CD4-positive, alpha-beta memory T cell (primary cell): ENCODE results near the gene BOC. TPM values are rescaled to one million over a fixed set of nuclear protein-coding genes. Genes with fewer than 3 reads are reported as not detected.

Experiments used
- CTCF ChIA-PET: fragments of 350-600 bp; sonication (Branson Sonifier 250); formaldehyde crosslinking; loops from one replicate; lab custom pipeline; 2021; ENCODE audit warnings: inconsistent platforms; ENCODE audit not compliant: partially characterized antibody; lab: Charles Lee
- POLR2A ChIA-PET: fragments of 350-600 bp; sonication (Branson Sonifier 250); formaldehyde crosslinking; loops from one replicate; lab custom pipeline; 2021; ENCODE audit not compliant: partially characterized antibody; lab: Charles Lee
- DNase-seq, 5 donors: peaks; one replicate each; pipeline versions ENCODE4 v3.0.0 to v3.0.0-alpha.2; 2020 to 2022; ENCODE audit warnings: mixed read lengths in 1 of 5
- H3K27ac ChIP-seq: one replicate; pipeline ENCODE4 v1.7.0; 2013; ENCODE audit warnings: low read depth, low read length
- H3K27me3 ChIP-seq: 2 replicates; pipeline ENCODE4 v1.7.0; 2013; ENCODE audit warnings: mild to moderate bottlenecking, low read length, moderate library complexity; ENCODE audit not compliant: insufficient read depth
- H3K36me3 ChIP-seq: 2 replicates; pipeline ENCODE4 v1.7.0; 2013; ENCODE audit warnings: mild to moderate bottlenecking, low read length, moderate library complexity; ENCODE audit not compliant: insufficient read depth
- H3K4me1 ChIP-seq: 2 replicates; pipeline ENCODE4 v1.7.0; 2013; ENCODE audit warnings: mild to moderate bottlenecking, low read length, moderate library complexity; ENCODE audit not compliant: insufficient read depth
- H3K4me3 ChIP-seq, 2 donors: one replicate each; pipeline ENCODE4 v1.7.0; 2013; ENCODE audit warnings: low read length in 2 of 2, mild to moderate bottlenecking in 1 of 2
- H3K9me3 ChIP-seq, 2 donors: one replicate each; pipeline ENCODE4 v1.7.0; 2013; ENCODE audit warnings: low read length in 2 of 2, control low read depth in 1 of 2; ENCODE audit not compliant: control insufficient read depth in 1 of 2
- H3K27ac Mint-ChIP-seq, 7 donors: one replicate each; pipeline ENCODE4 v1.8.0; 2020 to 2021; ENCODE audit warnings: mixed read lengths in 7 of 7, mild to moderate bottlenecking in 6 of 7, inconsistent platforms in 3 of 7, moderate library complexity in 3 of 7
- H3K27me3 Mint-ChIP-seq, 2 donors: one replicate each; pipeline ENCODE4 v1.8.0; 2020 to 2021; ENCODE audit warnings: mixed read lengths in 2 of 2
- H3K36me3 Mint-ChIP-seq, 2 donors: one replicate each; pipeline ENCODE4 v1.8.0; 2020 to 2021; ENCODE audit warnings: mixed read lengths in 2 of 2, inconsistent platforms in 1 of 2, mild to moderate bottlenecking in 1 of 2
- H3K4me1 Mint-ChIP-seq, 4 donors: one replicate each; pipeline ENCODE4 v1.8.0; 2020 to 2021; ENCODE audit warnings: mixed read lengths in 4 of 4, mild to moderate bottlenecking in 1 of 4
- H3K4me3 Mint-ChIP-seq, 8 donors: one replicate each; pipeline ENCODE4 v1.8.0; 2020 to 2021; ENCODE audit warnings: mixed read lengths in 8 of 8, mild to moderate bottlenecking in 7 of 8, moderate library complexity in 6 of 8, inconsistent platforms in 3 of 8
- H3K9me3 Mint-ChIP-seq, 8 donors: one replicate each; pipeline ENCODE4 v1.8.0; 2020 to 2021; ENCODE audit warnings: mixed read lengths in 8 of 8, mild to moderate bottlenecking in 5 of 8, inconsistent platforms in 3 of 8, moderate library complexity in 1 of 8
- intact Hi-C: fragments of 100-400 bp; cut with micrococcal nuclease; formaldehyde crosslinking; loops from one replicate; pipeline ENCODE4 v1.15.1; 2023
- polyA plus RNA-seq, 2 donors: library from polyadenylated mRNA; unstranded; fragments of 300-500 nt; fragmentation: Illumina TruSeq; gene quantifications; one replicate each; pipeline ENCODE4 v1.2.3, GENCODE V29; 2021
- total RNA-seq, 2 experiments: library from RNA; stranded (reverse); gene quantifications; one replicate each; pipeline ENCODE4 v1.2.3, GENCODE V29; 2021

The BOC gene
- total and polyA plus RNA-seq, 4 experiments from 2014 or later = not detected

DNA sequence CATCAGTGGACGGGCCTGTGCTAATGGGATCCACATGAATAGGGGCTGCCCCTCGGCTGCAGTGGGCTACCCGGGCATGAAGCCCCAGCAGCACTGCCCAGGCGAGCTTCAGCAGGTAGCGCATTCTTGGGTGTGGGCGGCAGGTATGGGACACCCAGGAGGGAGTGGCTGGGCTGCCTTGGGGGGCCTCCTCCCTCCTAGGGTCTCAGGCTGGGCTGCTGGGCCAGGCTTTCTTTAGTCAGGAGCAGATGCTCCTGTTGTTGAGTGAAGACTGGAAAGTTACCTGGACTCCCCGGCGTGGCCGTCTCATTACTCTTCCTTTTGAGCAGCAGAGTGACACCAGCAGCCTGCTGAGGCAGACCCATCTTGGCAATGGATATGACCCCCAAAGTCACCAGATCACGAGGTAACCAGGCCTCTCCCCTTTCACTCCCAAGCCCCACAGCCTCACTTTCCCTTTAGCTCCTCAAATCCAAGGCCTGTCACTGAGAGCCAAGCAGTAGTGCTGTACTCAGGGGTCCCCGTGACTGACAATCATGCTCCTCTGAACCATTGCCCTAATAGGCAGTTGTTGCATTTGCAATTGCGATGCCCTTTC, 73.2 kb downstream of the BOC start:
- no peak for DNase-seq
- intact Hi-C loops = loop anchor here (10.0 kb wide), 2 partner anchors 270 to 460 kb away; partner anchors contain the start of genes ATP6V1A and NAA50
- no peak overlapping the region for H3K27ac ChIP-seq
- H3K36me3 ChIP-seq = no peaks in the 10 kb centered on the region
- Mint-ChIP-seq H3K36me3 (no peaks in the 10 kb centered on the region), H3K27me3 (peaks cover 0 to 2% of the 10 kb centered on the region in 2 donors), H3K4me1 (no peaks in the 10 kb centered on the region), H3K9me3 (peaks cover 0 to 3% (median 0%) of the 10 kb centered on the region in 8 donors), H3K27ac (peak overlapping the region in 2 of 7 donors; percentile 51 to 52), H3K4me3 (no peak overlapping the region)
- ChIA-PET CTCF (no interaction called here), POLR2A (no interaction called here)
- H3K27me3 ChIP-seq = no peaks in the 10 kb centered on the region
- no peak overlapping the region for H3K4me3 ChIP-seq
- no peaks in the 10 kb centered on the region for H3K9me3 ChIP-seq
- no peaks in the 10 kb centered on the region for H3K4me1 ChIP-seq

DNA sequence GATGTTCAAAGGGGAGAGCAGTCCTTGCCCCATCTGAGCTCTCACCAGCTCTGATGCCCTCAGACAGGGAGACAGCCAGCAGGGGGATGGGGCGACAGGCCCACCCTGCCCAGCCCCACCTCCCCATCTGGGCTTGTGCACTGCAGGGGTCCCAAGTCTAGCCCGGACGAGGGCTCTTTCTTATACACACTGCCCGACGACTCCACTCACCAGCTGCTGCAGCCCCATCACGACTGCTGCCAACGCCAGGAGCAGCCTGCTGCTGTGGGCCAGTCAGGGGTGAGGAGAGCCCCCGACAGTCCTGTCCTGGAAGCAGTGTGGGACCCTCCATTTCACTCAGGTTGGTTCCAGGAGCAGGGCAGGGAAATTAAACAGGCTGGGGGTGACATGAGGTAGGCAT, 73.9 kb downstream of the BOC start:
- intact Hi-C loops = loop anchor here (10.0 kb wide), 2 partner anchors 270 to 460 kb away; partner anchors contain the start of genes ATP6V1A and NAA50
- no peak overlapping the region for H3K27ac ChIP-seq
- ChIA-PET CTCF (no interaction called here), POLR2A (no interaction called here)
- Mint-ChIP-seq H3K36me3 (no peaks in the 10 kb centered on the region), H3K9me3 (peaks cover 0 to 3% (median 0%) of the 10 kb centered on the region in 8 donors), H3K27me3 (peaks cover 0 to 2% of the 10 kb centered on the region in 2 donors), H3K4me1 (no peaks in the 10 kb centered on the region), H3K27ac (no peak overlapping the region), H3K4me3 (no peak overlapping the region)
- no peak for DNase-seq
- H3K4me1 ChIP-seq = no peaks in the 10 kb centered on the region
- H3K9me3 ChIP-seq = no peaks in the 10 kb centered on the region
- no peaks in the 10 kb centered on the region for H3K27me3 ChIP-seq
- H3K4me3 ChIP-seq = no peak overlapping the region
- H3K36me3 ChIP-seq = no peaks in the 10 kb centered on the region

DNA sequence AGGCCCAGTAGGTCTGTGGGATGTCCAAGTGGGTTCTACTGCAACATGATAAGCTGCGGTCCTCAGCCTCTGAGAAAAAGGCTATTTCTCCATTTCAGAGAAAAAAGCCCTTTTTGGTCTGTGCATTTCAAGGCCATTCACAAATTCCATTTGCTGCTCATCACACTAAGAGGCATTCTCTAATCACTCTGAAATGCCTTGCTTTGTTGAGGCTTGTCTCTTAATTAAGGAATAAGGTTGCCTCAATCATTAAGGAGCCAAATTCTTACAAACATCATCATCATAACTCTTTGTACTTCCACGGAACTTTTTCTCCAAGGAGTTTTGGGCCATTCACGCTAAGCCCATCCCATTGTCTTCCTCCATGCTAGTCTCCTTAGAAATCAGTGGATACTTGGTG, 74.4 kb downstream of the BOC start:
- intact Hi-C loops = loop anchor here (10.0 kb wide), 2 partner anchors 269 to 459 kb away; partner anchors contain the start of genes ATP6V1A and NAA50
- Histone ChIP-seq H3K27ac (no peak overlapping the region), H3K4me3 (no peak overlapping the region), H3K4me1 (no peaks in the 10 kb centered on the region), H3K27me3 (no peaks in the 10 kb centered on the region), H3K36me3 (no peaks in the 10 kb centered on the region), H3K9me3 (no peaks in the 10 kb centered on the region)
- DNase-seq = no peak
- Mint-ChIP-seq H3K9me3 (peaks cover 0 to 3% (median 0%) of the 10 kb centered on the region in 8 donors), H3K27me3 (peaks cover 0 to 1% of the 10 kb centered on the region in 2 donors), H3K27ac (no peak overlapping the region), H3K36me3 (no peaks in the 10 kb centered on the region), H3K4me3 (no peak overlapping the region), H3K4me1 (no peaks in the 10 kb centered on the region)
- ChIA-PET POLR2A (no interaction called here), CTCF (interaction anchor here (5.3 kb wide), 1 partner anchor 642 kb away, joined by 58 read pairs; no protein-coding TSS in a partner anchor)

GRCh38 chr3:113286524-113286923, 75.2 kb downstream of the BOC start:
- Histone ChIP-seq H3K27ac (no peak overlapping the region), H3K36me3 (no peaks in the 10 kb centered on the region), H3K27me3 (no peaks in the 10 kb centered on the region), H3K9me3 (no peaks in the 10 kb centered on the region), H3K4me3 (no peak overlapping the region), H3K4me1 (no peaks in the 10 kb centered on the region)
- no peaks in the 10 kb centered on the region for H3K27me3 Mint-ChIP-seq
- peaks cover 0 to 3% (median 0%) of the 10 kb centered on the region in 8 donors for H3K9me3 Mint-ChIP-seq
- POLR2A ChIA-PET = no interaction called here
- CTCF ChIA-PET = interaction anchor here (0.7 to 5.3 kb wide), 5 partner anchors 9 to 704 kb away, joined by 3 to 58 read pairs (median 4); no protein-coding TSS in a partner anchor
- no peak overlapping the region for H3K27ac Mint-ChIP-seq
- intact Hi-C loops = loop anchor here (10.0 kb wide), 2 partner anchors 268 to 458 kb away; partner anchors contain the start of genes ATP6V1A and NAA50
- no peaks in the 10 kb centered on the region for H3K4me1 Mint-ChIP-seq
- no peak for DNase-seq
- H3K4me3 Mint-ChIP-seq = no peak overlapping the region
- H3K36me3 Mint-ChIP-seq = no peaks in the 10 kb centered on the region

- Histone ChIP-seq H3K4me1 (no peaks in the 10 kb centered on the region), H3K27me3 (no peaks in the 10 kb centered on the region), H3K9me3 (no peaks in the 10 kb centered on the region), H3K4me3 (no peak overlapping the region), H3K36me3 (no peaks in the 10 kb centered on the region), H3K27ac (no peak overlapping the region)
- DNase-seq = no peak
- ChIA-PET CTCF (interaction anchor here (1.0 to 5.3 kb wide), 10 partner anchors 10 to 705 kb away, joined by 3 to 58 read pairs (median 4); no protein-coding TSS in a partner anchor), POLR2A (no interaction called here)
- H3K9me3 Mint-ChIP-seq = peaks cover 0 to 1% (median 0%) of the 10 kb centered on the region in 8 donors
- H3K27me3 Mint-ChIP-seq = no peaks in the 10 kb centered on the region
- no peaks in the 10 kb centered on the region for H3K36me3 Mint-ChIP-seq
- H3K27ac Mint-ChIP-seq = peak overlapping the region in 1 of 7 donors; percentile 88
- intact Hi-C loops = loop anchor here (10.0 kb wide), 2 partner anchors 268 to 458 kb away; partner anchors contain the start of genes ATP6V1A and NAA50
- H3K4me3 Mint-ChIP-seq = no peak overlapping the region
- H3K4me1 Mint-ChIP-seq = no peaks in the 10 kb centered on the region
Measured at GRCh38 chr3:113287111-113287802, 75.9 kb downstream of the BOC start.

GRCh38 chr3:113287803-113288648, 76.7 kb downstream of the BOC start:
- no peak overlapping the region for H3K27ac Mint-ChIP-seq
- Histone ChIP-seq H3K4me1 (no peaks in the 10 kb centered on the region), H3K4me3 (no peak overlapping the region), H3K27me3 (no peaks in the 10 kb centered on the region), H3K9me3 (no peaks in the 10 kb centered on the region), H3K36me3 (no peaks in the 10 kb centered on the region), H3K27ac (no peak overlapping the region)
- CTCF ChIA-PET = interaction anchor here (0.6 to 5.3 kb wide), 41 partner anchors 8 to 706 kb away, joined by 3 to 58 read pairs (median 4); no protein-coding TSS in a partner anchor
- no peaks in the 10 kb centered on the region for H3K9me3 Mint-ChIP-seq
- no peaks in the 10 kb centered on the region for H3K4me1 Mint-ChIP-seq
- H3K27me3 Mint-ChIP-seq = no peaks in the 10 kb centered on the region
- H3K36me3 Mint-ChIP-seq = no peaks in the 10 kb centered on the region
- intact Hi-C loops = loop anchor here (1.0 to 10.0 kb wide), 5 partner anchors 237 to 706 kb away; partner anchors contain the start of genes ATP6V1A and NAA50
- POLR2A ChIA-PET = interaction anchor here (0.6 kb wide), 1 partner anchor 33 kb away, joined by 5 read pairs; no protein-coding TSS in a partner anchor
- DNase-seq = peak in 4 of 5 donors; percentile 25 to 49 (median 36)
- H3K4me3 Mint-ChIP-seq = no peak overlapping the region
